K562 (cell line): Measurements from ENCODE around the gene RSPH6A. TPM values are rescaled to one million over a fixed set of nuclear protein-coding genes. Genes with fewer than 3 reads are reported as not detected.

ENCODE experiments used
- CCNT2 ChIP-seq: IDR thresholded peaks from 2 replicates; pipeline ENCODE4 v1.6.1; 2011; ENCODE audit warnings: borderline replicate concordance, low read depth, mild to moderate bottlenecking, moderate library complexity, mixed read lengths, low read length; ENCODE audit not compliant: insufficient read length; ENCODE audit errors: extremely low read depth
- CGGBP1 ChIP-seq: fragments of 250-450 bp; sonication (Bioruptor Pico); IDR thresholded peaks from 2 replicates; pipeline ENCODE4 v1.9.0; 2021; ENCODE audit warnings: mild to moderate bottlenecking
- DMBX1 ChIP-seq: fragments of 250-450 bp; sonication (Bioruptor Pico); IDR thresholded peaks from 2 replicates; pipeline ENCODE4 v1.8.0; 2022; ENCODE audit warnings: inconsistent platforms, mild to moderate bottlenecking, moderate library complexity, borderline replicate concordance
- ILF3 ChIP-seq: fragments of 450-650 bp; IDR thresholded peaks from 2 replicates; pipeline ENCODE4 v1.6.1; 2018; ENCODE audit warnings: antibody characterized with exemption, mild to moderate bottlenecking, moderate library complexity, borderline replicate concordance
- KDM1A ChIP-seq, 2 experiments: fragments of 450-650 bp; IDR thresholded peaks; 2 replicates each; pipeline ENCODE4 v1.6.1; 2016; ENCODE audit warnings: mild to moderate bottlenecking in 2 of 2
- MCM7 ChIP-seq, 2 experiments: fragments of 450-650 bp; IDR thresholded peaks; 2 replicates each; pipeline ENCODE4 v1.6.1; 2016 to 2018
- NEUROD1 ChIP-seq: fragments of 150-350 bp; IDR thresholded peaks from 2 replicates; pipeline ENCODE4 v1.6.1; 2014; ENCODE audit warnings: borderline replicate concordance, low read length, low read depth; ENCODE audit not compliant: partially characterized antibody
- PHF20 ChIP-seq: fragments of 450-650 bp; IDR thresholded peaks from 2 replicates; pipeline ENCODE4 v1.6.1; 2018; ENCODE audit not compliant: partially characterized antibody
- POLR2H ChIP-seq: IDR thresholded peaks from 2 replicates; pipeline ENCODE4 v1.6.1; 2016; ENCODE audit warnings: missing genetic modification characterization, low read depth, mild to moderate bottlenecking, control low read depth, missing compliant biosample characterization, moderate library complexity
- RAD21 ChIP-seq, 2 experiments: fragments of 250-450 bp in 1 of 2; fragments of 450-650 bp in 1 of 2; sonication (Bioruptor Pico) in 1 of 2; formaldehyde crosslinking in 1 of 2; IDR thresholded peaks in 1 of 2; conservative IDR thresholded peaks in 1 of 2; 2 replicates each; pipeline versions ENCODE4 v1.4.0 to v1.8.0; 2020 to 2022; ENCODE audit warnings: mild to moderate bottlenecking in 2 of 2, moderate library complexity in 1 of 2
- TCF3 ChIP-seq: sonication (generic); formaldehyde crosslinking; IDR thresholded peaks from 2 replicates; pipeline ENCODE4 v1.4.0; 2020; ENCODE audit warnings: mild to moderate bottlenecking, missing genetic modification reagents
- TFAP4 ChIP-seq: sonication (generic); formaldehyde crosslinking; IDR thresholded peaks from 2 replicates; pipeline ENCODE4 v1.8.0; 2022; ENCODE audit warnings: missing genetic modification reagents, mild to moderate bottlenecking, moderate library complexity, borderline replicate concordance
- TSC22D4 ChIP-seq: fragments of 450-650 bp; IDR thresholded peaks from 2 replicates; pipeline ENCODE4 v1.6.1; 2016; ENCODE audit warnings: missing genetic modification characterization, missing biosample characterization, control low read depth
- VEZF1 ChIP-seq: fragments of 200-800 bp; sonication (Bioruptor generic); IDR thresholded peaks from 2 replicates; pipeline ENCODE4 v1.6.1; 2017; ENCODE audit warnings: missing genetic modification characterization, missing compliant biosample characterization
- YY1 ChIP-seq, 3 experiments: IDR thresholded peaks; 2 replicates each; pipeline ENCODE4 v1.6.1; 2011; ENCODE audit warnings: low read length in 2 of 3, mild to moderate bottlenecking in 2 of 3, moderate library complexity in 2 of 3, borderline replicate concordance in 1 of 3, control low read depth in 1 of 3, low read depth in 1 of 3; ENCODE audit not compliant: insufficient read depth in 3 of 3, insufficient replicate concordance in 2 of 3, control insufficient read depth in 1 of 3, insufficient read length in 1 of 3; ENCODE audit errors: extremely low read depth in 1 of 3
- ZNF24 ChIP-seq: fragments of 450-650 bp; IDR thresholded peaks from 2 replicates; pipeline ENCODE4 v1.6.1; 2016
- ZNF384 ChIP-seq: IDR thresholded peaks from 2 replicates; pipeline ENCODE4 v1.6.1; 2012; ENCODE audit warnings: low read depth, low read length, improper control_type of control experiment
- polyA plus RNA-seq, 8 experiments: library from polyadenylated mRNA; depleted of rRNA in 4 of 8; stranded (reverse) in 5 of 8; unstranded in 3 of 8; fragments of >200 nt; fragmentation: Nextera tagmentation in 2 of 8; fragmentation: Illumina TruSeq in 1 of 8; extraction: Ambion mirVana in 2 of 8; extraction: Trizol in 1 of 8; gene quantifications; 2 replicates each; pipeline versions ENCODE4 v1.2.1 to v1.2.3, GENCODE V29; 2011 to 2014; ENCODE audit warnings: inconsistent platforms in 1 of 8, missing spikeins in 1 of 8
- total RNA-seq, 7 experiments: library from RNA; depleted of rRNA in 6 of 7; stranded (reverse); fragments of >200 nt in 6 of 7; fragmentation: Illumina TruSeq in 2 of 7; extraction: Trizol in 2 of 7; gene quantifications; 2 replicates each; pipeline versions ENCODE4 v1.2.1 to v1.2.3, GENCODE V29; 2011 to 2021; ENCODE audit warnings: low replicate concordance in 1 of 7
- TF ChIP-seq, protein P1 (sequence below), 2 experiments: IDR thresholded peaks in 1 of 2; conservative IDR thresholded peaks in 1 of 2; 2 replicates each; pipeline ENCODE4 v1.6.1; 2016; ENCODE audit warnings: low read depth in 2 of 2, mild to moderate bottlenecking in 1 of 2, missing compliant biosample characterization in 1 of 2, missing genetic modification characterization in 1 of 2, moderate library complexity in 1 of 2
- TF ChIP-seq, protein P2 (sequence below): IDR thresholded peaks from 2 replicates; pipeline ENCODE4 v1.6.1; 2011; ENCODE audit not compliant: insufficient read length; ENCODE audit errors: extremely low read depth

RSPH6A gene
- total and polyA plus RNA-seq, 9 of the 15 experiments (the other 6 are each of a cell fraction or from before 2014, with no cell fraction given), result 0.03 to 0.15 (median 0.07) TPM; not detected in 5

DNA sequence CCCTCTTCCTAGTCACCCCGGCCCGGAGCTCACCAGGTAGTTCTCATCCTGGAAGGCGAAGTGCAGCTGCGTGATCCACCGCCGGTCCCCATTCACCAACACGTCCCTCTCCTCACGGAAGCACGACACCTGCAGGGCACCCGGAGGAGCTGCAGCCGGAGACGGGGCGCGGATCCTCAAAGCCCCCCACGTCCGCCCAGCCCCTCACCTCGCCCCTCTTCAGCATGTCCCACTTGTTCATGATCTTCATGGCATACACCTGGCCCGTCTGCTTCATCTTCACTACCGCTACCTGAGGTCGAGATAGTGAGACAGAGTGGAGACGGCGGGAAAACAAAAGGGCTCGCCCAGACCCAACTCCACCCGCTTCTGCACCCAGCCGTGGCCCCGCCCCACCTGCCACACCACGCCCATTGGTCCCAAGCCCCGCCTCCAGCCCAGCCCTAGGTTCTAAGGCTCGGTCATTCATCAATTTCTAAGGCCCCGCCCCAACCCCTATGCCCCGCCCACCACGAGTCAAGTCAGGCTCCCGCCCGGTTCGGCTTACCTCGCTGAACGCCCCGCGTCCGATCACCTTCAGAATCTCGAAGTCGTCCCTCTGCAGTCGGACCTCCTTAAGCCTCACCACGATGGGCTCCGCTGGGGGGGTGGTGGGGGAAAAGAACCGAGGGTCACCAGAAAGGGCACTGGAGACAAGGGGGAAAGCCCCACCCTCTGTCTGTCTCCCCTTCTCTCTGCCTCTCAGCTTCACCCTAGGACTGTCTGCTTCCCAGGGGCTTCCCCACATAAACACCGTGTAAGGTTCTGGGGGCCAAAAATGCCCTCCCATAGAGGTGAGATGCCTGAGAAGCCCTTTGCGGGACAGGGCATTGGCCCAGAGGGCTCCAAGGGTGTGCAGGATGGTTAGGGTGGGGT, 35.6 kb downstream of the RSPH6A start (continued):
- TF ChIP-seq, protein P1, sequence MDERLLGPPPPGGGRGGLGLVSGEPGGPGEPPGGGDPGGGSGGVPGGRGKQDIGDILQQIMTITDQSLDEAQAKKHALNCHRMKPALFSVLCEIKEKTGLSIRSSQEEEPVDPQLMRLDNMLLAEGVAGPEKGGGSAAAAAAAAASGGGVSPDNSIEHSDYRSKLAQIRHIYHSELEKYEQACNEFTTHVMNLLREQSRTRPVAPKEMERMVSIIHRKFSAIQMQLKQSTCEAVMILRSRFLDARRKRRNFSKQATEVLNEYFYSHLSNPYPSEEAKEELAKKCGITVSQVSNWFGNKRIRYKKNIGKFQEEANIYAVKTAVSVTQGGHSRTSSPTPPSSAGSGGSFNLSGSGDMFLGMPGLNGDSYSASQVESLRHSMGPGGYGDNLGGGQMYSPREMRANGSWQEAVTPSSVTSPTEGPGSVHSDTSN (CRISPR knock-in tag; IDR thresholded peaks at IDR 0.05; ENCODE audit: low read depth), result peak; percentile 18; the same call in 1 of the 2 replicates
- TF ChIP-seq, protein P1 (tag; conservative IDR thresholded peaks at IDR 0.05; ENCODE audit: low read depth), result peak; percentile 75
- no peak for TF ChIP-seq TSC22D4 (tag)
- TF ChIP-seq CCNT2, result no peak
- TF ChIP-seq POLR2H, result no peak
- TF ChIP-seq DMBX1 (CRISPR knock-in tag), result no peak
- TF ChIP-seq, protein P2, sequence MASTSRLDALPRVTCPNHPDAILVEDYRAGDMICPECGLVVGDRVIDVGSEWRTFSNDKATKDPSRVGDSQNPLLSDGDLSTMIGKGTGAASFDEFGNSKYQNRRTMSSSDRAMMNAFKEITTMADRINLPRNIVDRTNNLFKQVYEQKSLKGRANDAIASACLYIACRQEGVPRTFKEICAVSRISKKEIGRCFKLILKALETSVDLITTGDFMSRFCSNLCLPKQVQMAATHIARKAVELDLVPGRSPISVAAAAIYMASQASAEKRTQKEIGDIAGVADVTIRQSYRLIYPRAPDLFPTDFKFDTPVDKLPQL, result no peak
- TF ChIP-seq YY1 (IDR thresholded peaks at IDR 0.05; ENCODE audit: borderline replicate concordance in 1 of 3, control insufficient read depth in 1 of 3, extremely low read depth in 1 of 3, insufficient read depth in 3 of 3, insufficient read length in 1 of 3, insufficient replicate concordance in 2 of 3, low read depth in 1 of 3, low read length in 2 of 3), result peak in 1 of 3 experiments; percentile 11
- peak; percentile 68 for TF ChIP-seq VEZF1 (CRISPR knock-in tag)
- TF ChIP-seq TFAP4 (CRISPR knock-in tag), result peak; percentile 82; the same call in 1 of the 2 replicates
- no peak for TF ChIP-seq ZNF24
- TF ChIP-seq TCF3 (CRISPR knock-in tag), result no peak
- no peak for TF ChIP-seq NEUROD1
- TF ChIP-seq KDM1A (IDR thresholded peaks at IDR 0.05), result no peak
- no peak for TF ChIP-seq CGGBP1
- TF ChIP-seq RAD21 (CRISPR knock-in tag; conservative IDR thresholded peaks at IDR 0.05 in 1 of 2, IDR thresholded peaks at IDR 0.05 in 1 of 2), result peak; percentile 50 to 56
- no peak for TF ChIP-seq PHF20
- no peak for TF ChIP-seq ZNF384
- no peak for TF ChIP-seq MCM7 (IDR thresholded peaks at IDR 0.05)
- TF ChIP-seq ILF3, result no peak
